HUDEP-2 (cell line): ENCODE measurements around the gene CRISPLD2.
"Not testable (repeated sequence)": the region's sequence is repeated elsewhere in the genome, so short reads cannot be mapped to it uniquely, and the experiment has no call there.

ENCODE experiments used
- DNase-seq, 76 experiments: peaks; one replicate each; lab custom pipeline; 2025; ENCODE audit not compliant: unreplicated experiment in 76 of 76; lab: John Stamatoyannopoulos, UW

Gene CRISPLD2

DNA sequence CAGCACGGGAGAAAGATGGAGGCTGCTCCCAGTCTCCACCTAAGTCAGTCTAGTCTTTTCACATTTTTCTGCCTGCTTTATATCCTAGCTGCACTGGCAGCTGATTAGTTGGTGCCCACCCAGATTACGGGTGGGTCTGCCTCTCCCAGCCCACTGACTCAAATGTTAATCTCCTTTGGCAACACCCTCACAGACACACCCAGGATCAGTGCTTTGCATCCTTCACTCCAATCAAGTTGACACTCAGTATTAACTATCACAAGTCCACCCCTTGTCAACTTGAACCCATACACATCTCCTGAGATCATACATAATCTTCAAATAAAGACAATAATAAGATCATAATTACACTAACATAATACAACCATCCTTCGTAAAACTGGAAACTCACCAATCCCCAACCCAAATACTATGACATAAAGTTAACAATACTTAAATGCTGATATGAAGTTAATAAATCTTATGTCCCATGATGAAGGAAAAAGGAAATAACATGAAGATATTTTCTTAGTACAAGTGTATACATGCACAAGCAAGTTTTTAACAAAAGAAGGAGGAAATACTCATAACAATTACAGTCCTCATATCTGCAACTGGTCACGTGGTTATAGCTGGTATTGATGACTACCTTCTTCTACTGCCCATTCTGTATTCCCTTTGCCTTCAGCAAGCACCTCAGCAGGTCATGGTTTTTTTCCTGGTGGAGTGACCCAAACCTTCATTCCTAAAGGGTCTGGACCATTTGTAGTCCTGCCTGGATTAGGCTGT, 35.8 kb downstream of the CRISPLD2 start:
- not testable (repeated sequence) for DNase-seq

DNA sequence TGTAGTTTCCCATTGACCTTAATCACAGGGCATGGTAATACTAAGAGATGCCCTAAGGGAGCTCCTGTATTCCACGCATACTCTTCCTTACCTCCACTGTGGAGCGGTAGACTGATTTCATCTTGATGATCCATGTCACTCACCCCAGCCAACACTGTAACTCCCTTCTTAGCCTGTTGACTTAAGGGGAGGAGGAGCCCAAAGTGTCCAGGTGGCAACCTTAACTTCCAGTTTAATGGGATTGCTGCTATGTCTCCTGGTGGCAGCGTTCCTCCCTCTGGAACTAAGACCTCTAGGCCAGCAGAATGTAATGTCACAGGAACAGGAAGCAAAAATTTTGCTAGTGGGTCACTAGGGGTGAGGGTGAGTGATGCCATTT, 36.4 kb downstream of the CRISPLD2 start:
- not testable (repeated sequence) for DNase-seq

DNA sequence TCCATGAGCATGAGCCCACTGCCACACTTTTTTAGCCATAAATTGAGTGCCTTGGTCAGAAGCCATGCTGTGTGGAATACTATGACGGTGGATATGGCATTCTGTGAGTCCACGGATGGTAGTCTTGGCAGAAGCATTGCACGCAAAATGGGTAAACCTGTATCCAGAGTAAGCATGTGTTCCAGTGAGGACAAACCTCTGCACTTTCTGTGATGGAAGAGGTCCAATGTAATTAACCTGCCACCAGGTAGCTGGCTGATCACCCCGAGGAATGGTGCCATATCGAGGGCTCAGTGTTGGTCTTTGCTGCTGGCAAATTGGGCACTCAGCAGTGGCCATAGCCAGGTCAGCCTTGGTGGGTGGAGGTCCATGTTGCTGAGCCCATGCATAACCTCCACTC, 37.0 kb downstream of the CRISPLD2 start:
- not testable (repeated sequence) for DNase-seq

DNA sequence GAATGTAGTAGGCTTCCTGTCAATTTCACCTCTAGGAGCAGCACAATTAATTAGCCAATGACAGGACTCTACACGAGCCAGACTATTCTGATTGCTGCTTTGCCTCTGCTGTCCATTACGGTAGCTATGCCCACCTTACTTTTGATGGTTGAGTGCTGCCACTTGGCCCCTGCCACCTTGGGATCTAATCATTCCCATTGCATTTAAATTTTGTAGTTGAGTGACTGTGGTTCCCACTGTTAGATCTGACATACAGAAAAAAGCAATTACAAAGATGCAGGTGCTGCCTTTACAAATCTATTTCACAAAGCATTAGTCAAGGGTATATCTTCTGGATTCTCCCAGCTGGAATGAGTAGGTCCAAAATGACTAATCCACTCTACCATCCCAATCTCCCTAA, 39.9 kb downstream of the CRISPLD2 start:
- DNase-seq, result no peak

DNA sequence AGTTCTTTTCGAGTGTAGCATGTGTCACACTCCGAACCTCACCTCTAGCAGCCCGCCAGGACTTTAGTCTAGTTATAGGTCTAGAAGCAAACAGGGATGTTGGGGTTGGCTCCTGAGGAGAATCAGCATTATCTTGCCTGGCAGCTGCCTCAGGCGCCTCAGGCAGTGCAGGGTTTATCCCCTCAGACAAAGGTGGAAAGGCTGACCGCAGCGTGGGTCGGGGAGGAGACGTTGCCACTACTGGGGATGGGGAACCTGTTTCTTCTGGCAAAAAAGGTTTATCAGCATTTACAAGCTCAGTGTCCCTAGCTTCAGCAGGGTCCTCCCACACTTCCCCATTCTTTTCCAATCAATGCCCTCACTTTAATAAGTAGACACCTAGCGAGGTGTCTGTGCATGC, 40.6 kb downstream of the CRISPLD2 start:
- DNase-seq, result no peak

DNA sequence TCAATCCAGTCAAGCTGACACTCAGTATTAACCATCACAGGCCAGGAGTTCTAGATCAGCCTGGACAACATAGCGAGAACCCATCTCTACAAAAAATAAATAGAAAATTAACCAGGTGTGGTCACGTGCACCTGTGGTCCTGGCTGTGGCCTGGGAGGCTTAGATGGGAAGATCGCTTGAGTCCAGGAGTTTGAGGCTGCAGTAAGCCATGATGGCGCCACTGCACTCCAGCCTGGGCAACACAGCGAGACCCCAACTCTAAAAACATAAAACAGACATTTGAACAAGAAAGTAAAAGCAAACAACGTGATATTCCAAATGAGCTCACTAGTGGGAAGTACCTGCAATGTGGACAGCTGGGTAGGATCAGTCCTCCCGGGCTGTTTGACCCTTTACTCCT, 41.9 kb downstream of the CRISPLD2 start:
- DNase-seq, result no peak

DNA sequence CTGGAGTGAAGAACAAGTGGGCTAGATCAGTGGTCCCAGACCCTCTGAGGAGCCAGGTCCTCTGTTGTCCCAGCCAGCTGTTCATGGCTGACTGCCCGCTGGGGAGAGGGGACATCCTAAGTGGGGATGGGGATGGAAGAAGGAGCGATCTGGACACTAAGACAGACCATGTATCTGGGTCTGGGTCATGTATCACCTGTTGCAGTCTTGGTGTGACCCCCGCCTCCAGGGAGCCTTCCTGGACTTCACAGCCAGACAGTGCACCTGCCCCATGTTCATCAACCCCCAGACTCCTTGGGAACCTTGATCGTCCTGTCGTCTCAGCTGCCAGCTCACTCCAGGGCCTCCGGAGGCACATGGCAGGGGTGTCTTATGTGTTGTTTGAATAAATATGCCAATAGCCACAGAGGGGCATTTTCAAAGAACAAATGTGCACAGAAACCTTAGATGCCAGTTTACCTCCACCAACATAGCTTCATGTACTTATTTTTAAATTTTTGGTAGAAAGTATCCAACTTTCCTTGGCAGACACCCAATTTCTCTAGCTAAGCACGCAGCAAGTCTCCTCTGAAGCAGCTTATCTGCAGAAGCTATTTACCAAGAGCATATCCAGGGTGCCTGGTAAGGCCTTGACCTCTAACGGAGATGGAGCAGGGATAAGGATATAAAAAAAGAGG, 43.2 kb downstream of the CRISPLD2 start:
- DNase-seq, result no peak

DNA sequence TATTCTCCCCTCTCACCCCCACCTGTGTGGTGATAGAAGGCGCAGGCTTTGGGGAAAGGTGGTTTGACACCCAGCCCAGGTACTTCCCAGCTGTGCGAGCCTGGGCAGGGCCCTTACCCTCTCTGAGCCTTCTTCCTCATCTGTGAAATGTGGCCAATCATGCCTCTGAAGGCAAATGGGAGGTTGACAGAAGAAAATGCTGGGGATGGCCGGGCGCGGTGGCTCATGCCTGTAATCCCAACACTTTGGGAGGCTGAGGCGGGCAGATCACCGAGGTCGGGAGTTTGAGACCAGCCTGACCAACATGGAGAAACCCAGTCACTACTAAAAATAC, 43.7 kb downstream of the CRISPLD2 start:
- DNase-seq, result no peak

- DNase-seq, result no peak
Measured at GRCh38 chr16:84864326-84864955, 44.7 kb downstream of the CRISPLD2 start.

DNA sequence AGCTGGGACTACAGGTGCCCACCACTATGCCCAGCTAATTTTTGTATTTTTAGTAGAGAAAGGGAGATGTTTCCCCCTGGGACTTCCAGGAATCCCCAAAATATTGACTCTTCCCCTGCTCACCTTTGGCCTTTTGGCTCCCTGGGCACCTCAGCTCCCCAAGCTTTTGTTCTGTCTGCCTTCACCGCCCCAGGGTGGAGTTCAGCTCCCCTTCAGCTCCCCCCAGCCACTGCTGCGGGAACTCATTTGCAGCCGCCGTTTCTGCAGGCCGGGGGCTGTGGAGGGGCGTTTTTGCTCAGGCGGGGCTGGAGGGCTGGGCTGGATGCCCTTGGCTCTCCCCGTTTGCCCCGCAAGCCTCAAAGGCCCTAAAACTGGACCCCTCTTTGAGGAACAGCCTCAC, 47.9 kb downstream of the CRISPLD2 start:
- DNase-seq, result no peak

DNA sequence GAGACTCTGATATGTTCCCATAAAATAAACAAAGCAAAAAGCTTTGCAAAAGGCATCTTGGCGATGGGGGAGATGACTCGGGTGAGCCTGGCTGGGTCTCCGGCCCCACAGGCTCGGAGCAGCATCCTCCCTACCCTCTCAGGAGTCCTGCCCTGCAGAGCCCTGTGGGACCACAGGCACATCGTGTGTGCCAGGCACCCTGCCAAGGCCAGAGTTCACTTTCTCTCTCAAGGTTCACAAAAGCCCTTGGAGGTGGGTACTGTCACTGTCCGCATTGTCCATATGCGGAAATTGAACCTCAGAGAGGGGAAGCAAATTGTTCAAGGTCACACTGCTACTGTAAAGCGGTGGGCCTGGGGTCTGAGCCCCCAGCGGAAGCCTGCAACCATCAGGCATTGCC, 48.5 kb downstream of the CRISPLD2 start:
- no peak for DNase-seq

DNA sequence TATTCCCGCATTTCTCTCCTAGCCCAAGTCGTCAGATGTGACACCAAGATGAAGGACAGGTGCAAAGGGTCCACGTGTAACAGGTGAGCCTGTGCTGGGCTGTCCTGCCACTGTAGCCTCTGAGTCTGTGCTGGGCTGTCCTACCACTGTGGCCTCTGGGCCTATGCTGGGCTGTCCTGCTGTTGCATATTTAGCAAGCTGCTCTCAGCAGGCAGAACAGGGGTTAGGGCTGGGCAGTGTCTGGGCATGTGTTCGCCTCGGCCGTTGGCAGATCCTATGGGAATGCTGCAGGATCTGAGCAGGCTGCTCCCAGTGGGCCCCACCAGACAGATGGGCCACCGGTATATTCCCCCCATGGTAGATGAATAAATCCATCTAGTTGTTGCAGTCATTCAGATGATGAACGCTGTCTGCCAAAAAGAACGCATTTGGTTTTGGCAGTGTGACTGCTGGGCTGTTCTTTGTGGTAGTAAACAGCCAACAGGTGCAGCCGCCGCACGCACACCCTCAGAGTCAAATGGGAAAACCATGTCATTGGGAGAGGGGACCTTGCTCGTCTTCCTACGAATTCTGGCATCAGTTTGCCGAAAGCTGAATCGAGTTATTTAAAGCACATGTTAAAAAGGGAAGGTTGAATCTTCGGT, 49.2 kb downstream of the CRISPLD2 start:
- no peak for DNase-seq

DNA sequence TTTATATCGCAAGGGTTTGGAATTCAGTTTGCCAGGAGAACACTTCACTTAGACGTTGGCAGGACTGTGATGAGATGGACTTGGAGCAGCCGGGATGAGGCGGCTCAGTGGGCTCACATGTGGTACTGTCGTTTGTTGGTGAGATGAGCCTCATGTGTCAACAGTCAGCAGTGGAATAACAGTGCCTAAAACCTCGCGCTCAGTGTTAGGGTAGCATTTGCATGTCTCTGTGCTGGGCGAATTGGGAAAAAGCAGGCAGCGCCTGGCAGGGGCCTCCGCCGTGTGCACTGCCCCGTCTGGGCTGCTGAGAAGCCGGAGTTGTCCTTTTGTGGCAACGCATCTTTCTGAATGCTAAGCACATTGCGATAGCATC, 49.7 kb downstream of the CRISPLD2 start:
- no peak for DNase-seq

- not testable (repeated sequence) for DNase-seq
Measured at GRCh38 chr16:84872971-84873370, 53.2 kb downstream of the CRISPLD2 start.

GRCh38 chr16:84874004-84874435, 54.2 kb downstream of the CRISPLD2 start:
- no peak for DNase-seq

DNA sequence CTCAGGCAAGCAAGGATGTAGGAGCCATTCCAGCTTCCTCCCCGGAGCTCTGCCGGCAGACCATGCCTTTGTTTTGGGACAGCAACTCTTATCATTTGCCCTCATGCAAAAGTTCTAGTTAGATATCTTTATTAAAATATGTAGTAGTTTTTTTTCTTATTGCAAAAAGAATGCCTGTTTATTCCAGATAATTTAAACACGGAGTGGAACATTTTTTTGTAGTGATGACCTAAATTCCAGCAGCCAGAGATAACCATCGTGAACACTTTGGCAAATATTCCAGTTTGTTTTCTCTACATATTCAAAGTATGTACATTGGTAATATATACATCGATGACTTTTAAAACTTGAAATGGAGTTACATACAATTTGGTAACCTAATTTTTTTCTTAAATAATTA, 54.8 kb downstream of the CRISPLD2 start:
- DNase-seq, result no peak

GRCh38 chr16:84874983-84875382, 55.2 kb downstream of the CRISPLD2 start:
- DNase-seq, result no peak

- no peak for DNase-seq
Measured at GRCh38 chr16:84875846-84876245, 56.1 kb downstream of the CRISPLD2 start.

DNA sequence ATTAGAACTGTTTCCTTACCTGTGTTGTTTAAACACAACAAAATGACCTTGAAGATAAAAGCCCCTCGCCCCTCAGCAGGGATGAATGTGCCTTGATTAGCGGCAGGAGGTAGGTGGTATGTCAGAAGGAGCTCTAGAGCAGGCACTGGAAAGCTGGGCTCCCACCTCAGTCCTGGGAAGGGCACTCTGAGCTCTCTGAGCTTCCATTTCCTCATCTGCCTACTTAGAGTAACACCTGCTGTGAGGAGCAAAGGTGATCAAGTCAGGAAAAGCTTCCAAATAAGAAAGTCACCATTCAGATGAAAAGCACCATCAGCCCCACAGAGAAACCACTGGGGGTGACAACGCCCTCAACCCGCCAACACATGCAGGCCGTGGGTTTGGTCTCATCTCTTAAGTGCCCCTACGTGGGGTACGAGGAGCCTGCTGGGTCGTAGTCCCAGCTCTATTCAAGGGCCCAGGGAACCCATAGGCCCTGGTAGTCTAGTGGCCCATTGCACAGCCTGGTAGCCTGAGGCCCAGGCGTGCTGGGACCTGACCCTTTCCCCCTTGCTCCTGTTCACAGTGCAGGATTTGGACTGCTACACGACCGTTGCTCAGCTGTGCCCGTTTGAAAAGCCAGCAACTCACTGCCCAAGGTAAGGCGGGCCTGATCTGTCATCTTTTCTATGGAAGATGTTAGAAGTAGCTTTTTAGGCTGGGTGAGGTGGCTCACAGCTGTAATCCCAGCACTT, 57.3 kb downstream of the CRISPLD2 start:
- no peak for DNase-seq

- DNase-seq, result no peak
Measured at GRCh38 chr16:84878770-84879169, 59.0 kb downstream of the CRISPLD2 start.
